Ascending aorta (tissue), 2 donors: ENCODE measurements around the gene DNASE2B. TPM values are rescaled to one million over a fixed set of nuclear protein-coding genes. Genes with fewer than 3 reads are reported as not detected.

ENCODE experiments used
- DNase-seq, 2 donors: peaks; one replicate each; pipeline ENCODE4 v3.0.0-alpha.2; 2019; ENCODE audit warnings: low spot score in 2 of 2
- H3K27ac ChIP-seq, 2 donors: fragments of 200-600 bp; sonication (generic); one replicate each; pipeline ENCODE4 v1.5.1; 2016 to 2017; ENCODE audit warnings: mild to moderate bottlenecking in 1 of 2
- H3K27me3 ChIP-seq: fragments of 200-600 bp; sonication (generic); one replicate; pipeline ENCODE4 v1.5.1; 2017
- H3K36me3 ChIP-seq, 2 donors: fragments of 200-600 bp; sonication (generic); one replicate each; pipeline ENCODE4 v1.5.1; 2016
- H3K4me1 ChIP-seq, 2 donors: fragments of 200-600 bp; sonication (generic); one replicate each; pipeline ENCODE4 v1.5.1; 2016 to 2017; ENCODE audit warnings: mild to moderate bottlenecking in 1 of 2
- H3K4me3 ChIP-seq, 2 donors: fragments of 200-600 bp; sonication (generic); one replicate each; pipeline ENCODE4 v1.5.1; 2016 to 2017; ENCODE audit warnings: mild to moderate bottlenecking in 1 of 2
- H3K9me3 ChIP-seq, 2 donors: fragments of 200-600 bp; sonication (generic); one replicate each; pipeline ENCODE4 v1.5.1; 2016
- intact Hi-C: fragments of 100-400 bp; cut with DNase I; formaldehyde crosslinking; loops from one replicate; pipeline ENCODE4 v1.15.1; 2023
- total RNA-seq: library from RNA; depleted of rRNA; stranded (reverse); fragments of >200 nt; gene quantifications from one replicate; pipeline ENCODE4 v1.1.0, GENCODE V29; 2016
- TF ChIP-seq, protein P1 (sequence below), 3 experiments: fragments of 200-600 bp in 2 of 3; fragments of 450-650 bp in 1 of 3; sonication (generic) in 2 of 3; IDR thresholded peaks; one replicate each; pipeline ENCODE4 v1.5.1; 2016 to 2019; ENCODE audit warnings: antibody characterized with exemption in 3 of 3, mild to moderate bottlenecking in 1 of 3, moderate library complexity in 1 of 3

The DNASE2B gene
- total RNA-seq, 1 donor from 2014 or later = not detected

- H3K27ac ChIP-seq = no peak overlapping the region
- no peak overlapping the region for H3K4me3 ChIP-seq
Measured at GRCh38 chr1:84409888-84410287, 11.6 kb downstream of the DNASE2B start.

DNA sequence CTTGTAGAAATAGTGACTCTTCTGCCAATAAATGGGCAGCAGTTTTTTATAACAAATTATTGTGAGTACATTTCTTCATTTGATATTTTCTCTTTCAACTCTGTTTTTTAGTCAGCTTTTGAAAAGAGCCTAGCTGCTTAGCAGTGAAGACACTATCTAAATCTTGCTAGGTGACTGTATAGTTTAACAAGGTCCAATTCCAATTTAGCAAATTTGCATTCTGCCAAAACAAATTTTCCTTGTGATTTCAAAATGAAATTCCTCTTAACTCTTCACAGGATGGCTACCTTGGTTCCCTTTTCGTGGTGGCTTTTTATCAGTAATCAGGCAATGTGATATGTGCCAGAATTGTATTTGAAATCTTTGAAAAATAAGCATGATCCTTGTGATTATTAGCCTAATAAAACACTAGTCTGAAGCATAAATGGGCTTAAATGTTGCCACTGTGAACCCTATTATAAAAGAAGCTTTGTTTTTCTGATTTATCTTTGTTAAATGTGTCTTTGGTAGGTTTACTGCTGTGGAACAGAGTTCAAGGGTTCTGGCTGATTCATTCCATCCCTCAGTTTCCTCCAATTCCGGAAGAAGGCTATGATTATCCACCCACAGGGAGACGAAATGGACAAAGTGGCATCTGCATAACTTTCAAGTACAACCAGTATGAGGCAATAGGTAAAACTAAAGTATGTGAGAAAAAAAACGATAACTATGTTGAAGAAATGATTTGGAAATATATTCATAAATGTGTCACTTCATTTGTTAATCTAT is 12.2 kb downstream of the DNASE2B start:
- no peak overlapping the region for H3K27ac ChIP-seq
- intact Hi-C loops = loop anchor here (10.0 kb wide), 1 partner anchor 116 kb away; no protein-coding TSS in a partner anchor
- TF ChIP-seq, protein P1, sequence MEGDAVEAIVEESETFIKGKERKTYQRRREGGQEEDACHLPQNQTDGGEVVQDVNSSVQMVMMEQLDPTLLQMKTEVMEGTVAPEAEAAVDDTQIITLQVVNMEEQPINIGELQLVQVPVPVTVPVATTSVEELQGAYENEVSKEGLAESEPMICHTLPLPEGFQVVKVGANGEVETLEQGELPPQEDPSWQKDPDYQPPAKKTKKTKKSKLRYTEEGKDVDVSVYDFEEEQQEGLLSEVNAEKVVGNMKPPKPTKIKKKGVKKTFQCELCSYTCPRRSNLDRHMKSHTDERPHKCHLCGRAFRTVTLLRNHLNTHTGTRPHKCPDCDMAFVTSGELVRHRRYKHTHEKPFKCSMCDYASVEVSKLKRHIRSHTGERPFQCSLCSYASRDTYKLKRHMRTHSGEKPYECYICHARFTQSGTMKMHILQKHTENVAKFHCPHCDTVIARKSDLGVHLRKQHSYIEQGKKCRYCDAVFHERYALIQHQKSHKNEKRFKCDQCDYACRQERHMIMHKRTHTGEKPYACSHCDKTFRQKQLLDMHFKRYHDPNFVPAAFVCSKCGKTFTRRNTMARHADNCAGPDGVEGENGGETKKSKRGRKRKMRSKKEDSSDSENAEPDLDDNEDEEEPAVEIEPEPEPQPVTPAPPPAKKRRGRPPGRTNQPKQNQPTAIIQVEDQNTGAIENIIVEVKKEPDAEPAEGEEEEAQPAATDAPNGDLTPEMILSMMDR (IDR thresholded peaks at IDR 0.05) = no peak

More at GRCh38 chr1:84409888-84410287, 11.6 kb downstream of the DNASE2B start:
- no peaks in the 10 kb centered on the region for H3K27me3 ChIP-seq
- intact Hi-C loops = loop anchor here (10.0 kb wide), 1 partner anchor 115 kb away; no protein-coding TSS in a partner anchor
- DNase-seq = no peak
- H3K36me3 ChIP-seq = no peaks in the 10 kb centered on the region
- TF ChIP-seq, protein P1 (IDR thresholded peaks at IDR 0.05) = no peak
- H3K4me1 ChIP-seq = peaks cover 0 to 14% of the 10 kb centered on the region in 2 donors
- H3K9me3 ChIP-seq = no peaks in the 10 kb centered on the region

DNA sequence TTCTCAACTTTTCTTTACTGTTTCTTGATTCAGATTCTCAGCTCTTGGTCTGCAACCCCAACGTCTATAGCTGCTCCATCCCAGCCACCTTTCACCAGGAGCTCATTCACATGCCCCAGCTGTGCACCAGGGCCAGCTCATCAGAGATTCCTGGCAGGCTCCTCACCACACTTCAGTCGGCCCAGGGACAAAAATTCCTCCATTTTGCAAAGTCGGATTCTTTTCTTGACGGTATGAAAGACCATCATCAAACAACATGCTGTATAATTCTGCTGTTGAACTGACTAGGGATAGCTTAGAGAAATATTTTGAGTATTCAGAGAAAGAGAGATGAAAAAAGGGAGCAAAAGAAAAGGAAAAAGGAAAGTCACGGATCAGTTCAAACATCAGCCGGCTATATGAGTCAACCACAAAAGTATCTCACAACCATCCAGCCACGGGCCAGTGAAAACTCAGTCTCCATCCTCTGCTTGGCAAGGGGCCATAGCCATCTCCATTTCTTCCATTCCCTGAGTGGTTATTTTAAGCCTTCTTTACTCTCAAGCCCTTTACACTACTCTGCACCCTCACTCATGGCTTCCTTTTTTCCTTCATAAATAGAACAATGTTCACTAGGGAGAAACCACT is 14.1 kb downstream of the DNASE2B start:
- no peak for DNase-seq

More for the DNA sequence above, 12.2 kb downstream of the DNASE2B start:
- no peak for DNase-seq
- Histone ChIP-seq H3K9me3 (no peaks in the 10 kb centered on the region), H3K4me3 (no peak overlapping the region), H3K36me3 (no peaks in the 10 kb centered on the region), H3K4me1 (peaks cover 0 to 14% of the 10 kb centered on the region in 2 donors), H3K27me3 (no peaks in the 10 kb centered on the region)

GRCh38 chr1:84415396-84415795 is 17.1 kb downstream of the DNASE2B start:
- H3K36me3 ChIP-seq = no peaks in the 10 kb centered on the region
- no peak for DNase-seq
- no peaks in the 10 kb centered on the region for H3K27me3 ChIP-seq
- no peak overlapping the region for H3K4me3 ChIP-seq
- intact Hi-C loops = loop anchor here (10.0 kb wide), 1 partner anchor 121 kb away; no protein-coding TSS in a partner anchor
- TF ChIP-seq, protein P1 (IDR thresholded peaks at IDR 0.05) = no peak
- H3K27ac ChIP-seq = no peak overlapping the region
- no peaks in the 10 kb centered on the region for H3K9me3 ChIP-seq
- no peaks in the 10 kb centered on the region for H3K4me1 ChIP-seq

More for the DNA sequence above, 14.1 kb downstream of the DNASE2B start:
- no peaks in the 10 kb centered on the region for H3K9me3 ChIP-seq
- no peaks in the 10 kb centered on the region for H3K27me3 ChIP-seq
- no peak overlapping the region for H3K4me3 ChIP-seq
- intact Hi-C loops = loop anchor here (10.0 kb wide), 1 partner anchor 118 kb away; no protein-coding TSS in a partner anchor
- no peaks in the 10 kb centered on the region for H3K36me3 ChIP-seq
- H3K27ac ChIP-seq = no peak overlapping the region
- TF ChIP-seq, protein P1 (IDR thresholded peaks at IDR 0.05) = no peak
- H3K4me1 ChIP-seq = peaks cover 0 to 11% of the 10 kb centered on the region in 2 donors

DNA sequence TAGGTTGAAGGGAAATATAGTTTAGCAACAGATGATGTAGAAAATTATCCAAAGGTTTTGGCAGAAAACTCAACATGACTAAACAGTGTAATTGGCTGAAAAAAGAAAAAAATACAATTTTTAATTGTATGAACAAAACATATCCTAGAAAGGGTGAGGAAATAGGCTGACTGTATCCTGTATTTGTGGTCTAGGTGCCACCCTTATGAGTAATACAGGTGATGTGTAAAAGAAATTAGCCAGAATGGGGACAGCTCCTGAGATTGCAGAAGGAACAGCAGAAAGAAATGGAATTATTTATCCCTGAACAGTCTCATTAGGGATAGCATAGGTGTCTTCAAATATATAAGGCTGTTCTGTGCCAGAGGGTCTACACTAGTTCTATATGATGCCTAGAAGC is 24.6 kb downstream of the DNASE2B start:
- no peaks in the 10 kb centered on the region for H3K27me3 ChIP-seq
- no peaks in the 10 kb centered on the region for H3K36me3 ChIP-seq
- no peaks in the 10 kb centered on the region for H3K4me1 ChIP-seq
- DNase-seq = no peak
- intact Hi-C loops = no loop called here
- H3K27ac ChIP-seq = no peak overlapping the region
- TF ChIP-seq, protein P1 (IDR thresholded peaks at IDR 0.05) = no peak
- no peaks in the 10 kb centered on the region for H3K9me3 ChIP-seq
- no peak overlapping the region for H3K4me3 ChIP-seq
